WTC11 (cell line): ENCODE measurements around the gene RFESD.

Source experiments
- E2F4 ChIP-seq: sonication (generic); formaldehyde crosslinking; IDR thresholded peaks from 2 replicates; pipeline ENCODE4 v1.8.1; 2022; ENCODE audit warnings: low read depth, mild to moderate bottlenecking, moderate library complexity, missing genetic modification reagents, borderline replicate concordance
- ETV6 ChIP-seq: sonication (generic); formaldehyde crosslinking; IDR thresholded peaks from 2 replicates; pipeline ENCODE4 v1.8.1; 2022; ENCODE audit warnings: mild to moderate bottlenecking, missing genetic modification reagents
- GABPB1 ChIP-seq: sonication (generic); formaldehyde crosslinking; IDR thresholded peaks from 2 replicates; pipeline ENCODE4 v1.8.1; 2023; ENCODE audit warnings: mild to moderate bottlenecking, missing genetic modification reagents
- PREB ChIP-seq: sonication (generic); formaldehyde crosslinking; IDR thresholded peaks from 2 replicates; pipeline ENCODE4 v1.8.1; 2022; ENCODE audit warnings: mild to moderate bottlenecking, missing genetic modification reagents, moderate library complexity, borderline replicate concordance
- SP1 ChIP-seq: sonication (generic); formaldehyde crosslinking; conservative IDR thresholded peaks from 2 replicates; pipeline ENCODE4 v1.8.1; 2022; ENCODE audit warnings: missing genetic modification reagents
- TEAD4 ChIP-seq: sonication (generic); formaldehyde crosslinking; IDR thresholded peaks from 2 replicates; pipeline ENCODE4 v1.8.0; 2022; ENCODE audit warnings: mild to moderate bottlenecking, missing genetic modification reagents
- ZNF121 ChIP-seq: sonication (generic); formaldehyde crosslinking; IDR thresholded peaks from 2 replicates; pipeline ENCODE4 v1.8.0; 2023; ENCODE audit warnings: missing genetic modification reagents
- ZNF423 ChIP-seq: fragments of 250-450 bp; sonication (Bioruptor Pico); IDR thresholded peaks from 2 replicates; pipeline ENCODE4 v2.1.2; 2022; ENCODE audit warnings: mild to moderate bottlenecking, moderate library complexity
- TF ChIP-seq, protein P1 (sequence below): sonication (generic); formaldehyde crosslinking; IDR thresholded peaks from 2 replicates; pipeline ENCODE4 v1.8.1; 2023; ENCODE audit warnings: mild to moderate bottlenecking, missing genetic modification reagents, moderate library complexity
- TF ChIP-seq, protein P2 (sequence below): fragments of 200-600 bp; IDR thresholded peaks from 2 replicates; pipeline ENCODE4 v1.8.0; 2022; ENCODE audit warnings: antibody characterized with exemption
- TF ChIP-seq, protein P3 (sequence below): sonication (generic); formaldehyde crosslinking; IDR thresholded peaks from 2 replicates; pipeline ENCODE4 v1.8.0; 2022; ENCODE audit warnings: mild to moderate bottlenecking, missing genetic modification reagents
- TF ChIP-seq, protein P4 (sequence below): sonication (generic); formaldehyde crosslinking; conservative IDR thresholded peaks from 2 replicates; pipeline ENCODE4 v1.8.1; 2022; ENCODE audit warnings: mild to moderate bottlenecking, missing genetic modification reagents
- TF ChIP-seq, protein P5 (sequence below): sonication (generic); formaldehyde crosslinking; IDR thresholded peaks from 2 replicates; pipeline ENCODE4 v1.8.1; 2023; ENCODE audit warnings: mild to moderate bottlenecking, missing genetic modification reagents, borderline replicate concordance

DNA sequence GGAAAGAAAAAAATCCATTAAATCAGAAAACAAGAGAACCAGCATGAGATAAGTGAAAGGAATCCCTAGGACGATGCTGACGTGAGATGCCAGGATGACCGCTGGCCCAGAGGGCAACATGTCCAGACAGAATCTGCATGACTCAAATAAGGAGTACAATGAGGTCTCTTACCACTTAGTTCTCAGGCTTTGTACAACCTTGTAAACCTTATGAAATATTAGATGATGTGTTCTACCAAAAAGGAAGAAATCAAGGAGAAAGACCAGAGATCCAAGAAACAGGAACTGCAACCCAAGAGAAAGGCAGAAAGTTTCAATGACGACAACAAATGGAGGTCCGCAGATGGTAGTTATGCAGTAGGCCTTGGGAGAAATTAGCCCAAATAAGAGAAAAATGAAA, 29.5 kb upstream of the RFESD start:
- TF ChIP-seq ZNF121 (CRISPR knock-in tag) (no peak), TEAD4 (no peak), ZNF423 (CRISPR knock-in tag) (no peak), PREB (CRISPR knock-in tag) (no peak), E2F4 (no peak), ETV6 (CRISPR knock-in tag) (no peak), SP1 (CRISPR knock-in tag) (no peak), GABPB1 (CRISPR knock-in tag) (no peak)
- TF ChIP-seq, protein P1, sequence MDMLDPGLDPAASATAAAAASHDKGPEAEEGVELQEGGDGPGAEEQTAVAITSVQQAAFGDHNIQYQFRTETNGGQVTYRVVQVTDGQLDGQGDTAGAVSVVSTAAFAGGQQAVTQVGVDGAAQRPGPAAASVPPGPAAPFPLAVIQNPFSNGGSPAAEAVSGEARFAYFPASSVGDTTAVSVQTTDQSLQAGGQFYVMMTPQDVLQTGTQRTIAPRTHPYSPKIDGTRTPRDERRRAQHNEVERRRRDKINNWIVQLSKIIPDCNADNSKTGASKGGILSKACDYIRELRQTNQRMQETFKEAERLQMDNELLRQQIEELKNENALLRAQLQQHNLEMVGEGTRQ: no peak
- TF ChIP-seq, protein P2, sequence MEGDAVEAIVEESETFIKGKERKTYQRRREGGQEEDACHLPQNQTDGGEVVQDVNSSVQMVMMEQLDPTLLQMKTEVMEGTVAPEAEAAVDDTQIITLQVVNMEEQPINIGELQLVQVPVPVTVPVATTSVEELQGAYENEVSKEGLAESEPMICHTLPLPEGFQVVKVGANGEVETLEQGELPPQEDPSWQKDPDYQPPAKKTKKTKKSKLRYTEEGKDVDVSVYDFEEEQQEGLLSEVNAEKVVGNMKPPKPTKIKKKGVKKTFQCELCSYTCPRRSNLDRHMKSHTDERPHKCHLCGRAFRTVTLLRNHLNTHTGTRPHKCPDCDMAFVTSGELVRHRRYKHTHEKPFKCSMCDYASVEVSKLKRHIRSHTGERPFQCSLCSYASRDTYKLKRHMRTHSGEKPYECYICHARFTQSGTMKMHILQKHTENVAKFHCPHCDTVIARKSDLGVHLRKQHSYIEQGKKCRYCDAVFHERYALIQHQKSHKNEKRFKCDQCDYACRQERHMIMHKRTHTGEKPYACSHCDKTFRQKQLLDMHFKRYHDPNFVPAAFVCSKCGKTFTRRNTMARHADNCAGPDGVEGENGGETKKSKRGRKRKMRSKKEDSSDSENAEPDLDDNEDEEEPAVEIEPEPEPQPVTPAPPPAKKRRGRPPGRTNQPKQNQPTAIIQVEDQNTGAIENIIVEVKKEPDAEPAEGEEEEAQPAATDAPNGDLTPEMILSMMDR: no peak
- TF ChIP-seq, protein P3, sequence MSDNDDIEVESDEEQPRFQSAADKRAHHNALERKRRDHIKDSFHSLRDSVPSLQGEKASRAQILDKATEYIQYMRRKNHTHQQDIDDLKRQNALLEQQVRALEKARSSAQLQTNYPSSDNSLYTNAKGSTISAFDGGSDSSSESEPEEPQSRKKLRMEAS: no peak
- TF ChIP-seq, protein P4, sequence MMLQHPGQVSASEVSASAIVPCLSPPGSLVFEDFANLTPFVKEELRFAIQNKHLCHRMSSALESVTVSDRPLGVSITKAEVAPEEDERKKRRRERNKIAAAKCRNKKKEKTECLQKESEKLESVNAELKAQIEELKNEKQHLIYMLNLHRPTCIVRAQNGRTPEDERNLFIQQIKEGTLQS: no peak
- TF ChIP-seq, protein P5, sequence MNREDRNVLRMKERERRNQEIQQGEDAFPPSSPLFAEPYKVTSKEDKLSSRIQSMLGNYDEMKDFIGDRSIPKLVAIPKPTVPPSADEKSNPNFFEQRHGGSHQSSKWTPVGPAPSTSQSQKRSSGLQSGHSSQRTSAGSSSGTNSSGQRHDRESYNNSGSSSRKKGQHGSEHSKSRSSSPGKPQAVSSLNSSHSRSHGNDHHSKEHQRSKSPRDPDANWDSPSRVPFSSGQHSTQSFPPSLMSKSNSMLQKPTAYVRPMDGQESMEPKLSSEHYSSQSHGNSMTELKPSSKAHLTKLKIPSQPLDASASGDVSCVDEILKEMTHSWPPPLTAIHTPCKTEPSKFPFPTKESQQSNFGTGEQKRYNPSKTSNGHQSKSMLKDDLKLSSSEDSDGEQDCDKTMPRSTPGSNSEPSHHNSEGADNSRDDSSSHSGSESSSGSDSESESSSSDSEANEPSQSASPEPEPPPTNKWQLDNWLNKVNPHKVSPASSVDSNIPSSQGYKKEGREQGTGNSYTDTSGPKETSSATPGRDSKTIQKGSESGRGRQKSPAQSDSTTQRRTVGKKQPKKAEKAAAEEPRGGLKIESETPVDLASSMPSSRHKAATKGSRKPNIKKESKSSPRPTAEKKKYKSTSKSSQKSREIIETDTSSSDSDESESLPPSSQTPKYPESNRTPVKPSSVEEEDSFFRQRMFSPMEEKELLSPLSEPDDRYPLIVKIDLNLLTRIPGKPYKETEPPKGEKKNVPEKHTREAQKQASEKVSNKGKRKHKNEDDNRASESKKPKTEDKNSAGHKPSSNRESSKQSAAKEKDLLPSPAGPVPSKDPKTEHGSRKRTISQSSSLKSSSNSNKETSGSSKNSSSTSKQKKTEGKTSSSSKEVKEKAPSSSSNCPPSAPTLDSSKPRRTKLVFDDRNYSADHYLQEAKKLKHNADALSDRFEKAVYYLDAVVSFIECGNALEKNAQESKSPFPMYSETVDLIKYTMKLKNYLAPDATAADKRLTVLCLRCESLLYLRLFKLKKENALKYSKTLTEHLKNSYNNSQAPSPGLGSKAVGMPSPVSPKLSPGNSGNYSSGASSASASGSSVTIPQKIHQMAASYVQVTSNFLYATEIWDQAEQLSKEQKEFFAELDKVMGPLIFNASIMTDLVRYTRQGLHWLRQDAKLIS (CRISPR knock-in tag): no peak
